Lower leg skin (tissue), 3 donors: ENCODE data around the gene TPM4.

Source experiments
- CTCF ChIP-seq, 3 donors: fragments of 450-650 bp; IDR thresholded peaks; one replicate each; pipeline ENCODE4 v1.5.1; 2016; ENCODE audit warnings: antibody characterized with exemption in 3 of 3, mild to moderate bottlenecking in 3 of 3, moderate library complexity in 2 of 3
- POLR2A ChIP-seq, 2 donors: fragments of 450-650 bp; IDR thresholded peaks; one replicate each; pipeline ENCODE4 v1.6.1; 2016 to 2017; ENCODE audit warnings: antibody characterized with exemption in 2 of 2, mild to moderate bottlenecking in 1 of 2, moderate library complexity in 1 of 2

GRCh38 chr19:16141043-16141442 is 64.7 kb downstream of the TPM4 start:
- TF ChIP-seq CTCF (IDR thresholded peaks at IDR 0.05) = no peak
- no peak for TF ChIP-seq POLR2A (IDR thresholded peaks at IDR 0.05)
